GM12878 (cell line): ENCODE results near the gene TOR1A. TPM values are rescaled to one million over a fixed set of nuclear protein-coding genes. Genes with fewer than 3 reads are reported as not detected.
A peak's percentile ranks its signal among the peaks of the same experiment; 100 is the strongest.

Experiments
- ATAC-seq: fragments of 200-7000 bp; cut with Tn5 transposase; 3 replicates; pipeline ENCODE4 v1.9.1; 2020; ENCODE audit warnings: mild to moderate bottlenecking, moderate library complexity
- BruUV-seq: library from RNA; stranded (reverse); fragments of 400-500 nt; replicated peaks from 2 replicates; lab custom pipeline; 2021; lab: Mats Ljungman, UMichigan
- CTCF ChIA-PET: fragments of 300-600 bp; sonication (Branson Sonifier 250); formaldehyde crosslinking; extraction: SDS; loops from one replicate; lab custom pipeline; 2021; ENCODE audit warnings: inconsistent platforms; lab: Yijun Ruan, JAX
- POLR2A ChIA-PET: fragments of 350-600 bp; formaldehyde crosslinking; extraction: SDS; loops from one replicate; lab custom pipeline; 2021; ENCODE audit warnings: inconsistent platforms; lab: Charles Lee
- RAD21 ChIA-PET: fragments of 300-600 bp; sonication (Branson Sonifier 250); formaldehyde crosslinking; loops from one replicate; lab custom pipeline; 2023; ENCODE audit warnings: antibody characterized with exemption; ENCODE audit not compliant: unreplicated experiment; lab: Charles Lee
- SMC1A ChIA-PET: fragments of 300-600 bp; sonication (Branson Sonifier 250); formaldehyde crosslinking; loops from one replicate; lab custom pipeline; 2023; ENCODE audit not compliant: unreplicated experiment, uncharacterized antibody; lab: Charles Lee
- DNase-seq: peaks from one replicate; pipeline ENCODE4 v3.0.0-alpha.2; 2011; ENCODE audit warnings: low read depth, low spot score
- FAIRE-seq: peaks from 3 replicates; lab custom pipeline; 2011; peaks lifted over from hg19 to GRCh38; lab: Jason Lieb, UNC
- H2AFZ ChIP-seq: 2 replicates; pipeline ENCODE4 v1.6.0; 2011; ENCODE audit warnings: low read depth, low read length, control low read depth; ENCODE audit not compliant: control insufficient read depth
- H3K27ac ChIP-seq: 2 replicates; pipeline ENCODE4 v1.5.1; 2011; ENCODE audit warnings: control low read depth; ENCODE audit not compliant: control insufficient read depth, insufficient read depth
- H3K27me3 ChIP-seq, 2 experiments: replicated peaks in 1 of 2; 2 replicates each; pipeline versions ENCODE4 v1.6.0 to v1.6.1; 2011; ENCODE audit warnings: low read length in 1 of 2; ENCODE audit not compliant: control insufficient read depth in 2 of 2, insufficient read depth in 2 of 2
- H3K36me3 ChIP-seq, 2 experiments: 2 replicates each; pipeline ENCODE4 v1.5.1; 2011; ENCODE audit warnings: low read length in 1 of 2; ENCODE audit not compliant: control insufficient read depth in 2 of 2, insufficient read depth in 2 of 2
- H3K4me1 ChIP-seq: 2 replicates; pipeline ENCODE4 v1.6.1; 2011; ENCODE audit warnings: mild to moderate bottlenecking, low read length, moderate library complexity, mixed read lengths; ENCODE audit not compliant: control insufficient read depth, insufficient read depth
- H3K4me2 ChIP-seq: 2 replicates; pipeline ENCODE4 v1.6.0; 2011; ENCODE audit warnings: control low read depth; ENCODE audit not compliant: control insufficient read depth, insufficient read depth
- H3K4me3 ChIP-seq: fragments of 200-600 bp; sonication (generic); 2 replicates; pipeline ENCODE4 v1.5.1; 2016
- H3K79me2 ChIP-seq: 2 replicates; pipeline ENCODE4 v1.6.0; 2011; ENCODE audit warnings: low read length; ENCODE audit not compliant: control insufficient read depth, insufficient read depth
- H3K9ac ChIP-seq: 2 replicates; pipeline ENCODE4 v1.8.0; 2011; ENCODE audit warnings: low read length, control low read depth, mixed read lengths; ENCODE audit not compliant: control insufficient read depth, insufficient read depth
- H3K9me3 ChIP-seq: replicated peaks from 3 replicates; pipeline ENCODE4 v1.5.1; 2011; ENCODE audit warnings: mild to moderate bottlenecking, low read length; ENCODE audit not compliant: control insufficient read depth, insufficient read depth
- H4K20me1 ChIP-seq: 2 replicates; pipeline ENCODE4 v1.6.0; 2011; ENCODE audit not compliant: control insufficient read depth, insufficient read depth
- ATF7 ChIP-seq: fragments of 450-650 bp; IDR thresholded peaks from 2 replicates; pipeline ENCODE4 v1.6.1; 2016; ENCODE audit warnings: low read depth, mild to moderate bottlenecking
- IKZF1 ChIP-seq: fragments of 450-650 bp; conservative IDR thresholded peaks from 2 replicates; pipeline ENCODE4 v1.6.1; 2017; ENCODE audit warnings: antibody characterized with exemption, mild to moderate bottlenecking
- RUNX3 ChIP-seq: IDR thresholded peaks from 2 replicates; pipeline ENCODE4 v1.6.1; 2012; ENCODE audit warnings: low read length, inconsistent platforms
- SREBF2 ChIP-seq: IDR thresholded peaks from 2 replicates; pipeline ENCODE4 v1.6.1; 2012; ENCODE audit warnings: mild to moderate bottlenecking, low read length
- ZNF207 ChIP-seq: fragments of 450-650 bp; IDR thresholded peaks from 2 replicates; pipeline ENCODE4 v1.6.1; 2014; ENCODE audit warnings: antibody characterized with exemption, mild to moderate bottlenecking, borderline replicate concordance
- WGBS: methylation state at CpG from one replicate; pipeline ENCODE4 v1.1.6; 2016; ENCODE audit warnings: low lambda C conversion rate; ENCODE audit not compliant: insufficient replicate concordance, insufficient coverage; ENCODE audit errors: missing lambda C conversion rate; 5-methylcytosine and 5-hydroxymethylcytosine counted together
- in situ Hi-C: fragments of 300-500 bp; cut with MboI; formaldehyde crosslinking; loops from 9 replicates; pipeline ENCODE4 v1.14.3; 2018; ENCODE audit warnings: mixed read lengths
- intact Hi-C: fragments of 100-400 bp; cut with micrococcal nuclease; formaldehyde crosslinking; loops from one replicate; pipeline ENCODE4 v1.14.2; 2022; ENCODE audit not compliant: unreplicated experiment
- polyA plus RNA-seq, 11 experiments: library from polyadenylated mRNA; depleted of rRNA in 4 of 11; unstranded in 6 of 11; stranded (reverse) in 5 of 11; fragments of >200 nt; fragmentation: Nextera tagmentation in 4 of 11; fragmentation: Illumina TruSeq in 1 of 11; extraction: Ambion mirVana in 4 of 11; extraction: Trizol in 1 of 11; gene quantifications; 1 replicate in 1 of 11; 2 replicates in 10 of 11; pipeline versions ENCODE4 v1.2.1 to v1.2.3, GENCODE V29; 2011 to 2016; ENCODE audit warnings: inconsistent platforms in 2 of 11, missing spikeins in 2 of 11, low read depth in 1 of 11
- total RNA-seq, 4 experiments: library from RNA; depleted of rRNA in 3 of 4; stranded (reverse); fragments of >200 nt in 3 of 4; fragmentation: Illumina TruSeq in 1 of 4; extraction: Trizol in 1 of 4; gene quantifications; 2 replicates each; pipeline versions ENCODE4 v1.2.1 to v1.2.3, GENCODE V29; 2013 to 2021

TOR1A gene
- total and polyA plus RNA-seq, 10 of the 15 experiments (the other 5 are each of a cell fraction or from before 2014, with no cell fraction given) = 3.2 to 60.8 (median 38.6) TPM

GRCh38 chr9:129777769-129778130, 46.2 kb downstream of the TOR1A start:
- H3K9me3 ChIP-seq = no peaks in the 10 kb centered on the region
- DNase-seq = no peak
- intact Hi-C loops = no loop called here
- no peaks in the 10 kb centered on the region for H3K4me1 ChIP-seq
- H2AFZ ChIP-seq = no peak overlapping the region
- H3K79me2 ChIP-seq = no peaks in the 10 kb centered on the region
- no peak overlapping the region for H3K4me2 ChIP-seq
- CTCF ChIA-PET = interaction anchor here (1.0 kb wide), 2 partner anchors 19 to 41 kb away, joined by 3 read pairs; no protein-coding TSS in a partner anchor
- no peak for FAIRE-seq
- H4K20me1 ChIP-seq = no peaks in the 10 kb centered on the region
- no peaks in the 10 kb centered on the region for H3K36me3 ChIP-seq
- no peak overlapping the region for H3K4me3 ChIP-seq
- H3K9ac ChIP-seq = no peak overlapping the region
- 13% methylated on average over 11 of the region's 11 CpGs for WGBS
- H3K27ac ChIP-seq = no peak overlapping the region
- RAD21 ChIA-PET = interaction anchor here (0.6 to 0.7 kb wide), 2 partner anchors 40 to 48 kb away, joined by 3 read pairs; no protein-coding TSS in a partner anchor
- no peak for ATAC-seq
- no peaks in the 10 kb centered on the region; a peak in 1 of 4 replicates for H3K27me3 ChIP-seq
- no peak for TF ChIP-seq ZNF207
- in situ Hi-C loops = no loop called here
- BruUV-seq = no TSS peak
- POLR2A ChIA-PET = no interaction called here
- SMC1A ChIA-PET = no interaction called here

DNA sequence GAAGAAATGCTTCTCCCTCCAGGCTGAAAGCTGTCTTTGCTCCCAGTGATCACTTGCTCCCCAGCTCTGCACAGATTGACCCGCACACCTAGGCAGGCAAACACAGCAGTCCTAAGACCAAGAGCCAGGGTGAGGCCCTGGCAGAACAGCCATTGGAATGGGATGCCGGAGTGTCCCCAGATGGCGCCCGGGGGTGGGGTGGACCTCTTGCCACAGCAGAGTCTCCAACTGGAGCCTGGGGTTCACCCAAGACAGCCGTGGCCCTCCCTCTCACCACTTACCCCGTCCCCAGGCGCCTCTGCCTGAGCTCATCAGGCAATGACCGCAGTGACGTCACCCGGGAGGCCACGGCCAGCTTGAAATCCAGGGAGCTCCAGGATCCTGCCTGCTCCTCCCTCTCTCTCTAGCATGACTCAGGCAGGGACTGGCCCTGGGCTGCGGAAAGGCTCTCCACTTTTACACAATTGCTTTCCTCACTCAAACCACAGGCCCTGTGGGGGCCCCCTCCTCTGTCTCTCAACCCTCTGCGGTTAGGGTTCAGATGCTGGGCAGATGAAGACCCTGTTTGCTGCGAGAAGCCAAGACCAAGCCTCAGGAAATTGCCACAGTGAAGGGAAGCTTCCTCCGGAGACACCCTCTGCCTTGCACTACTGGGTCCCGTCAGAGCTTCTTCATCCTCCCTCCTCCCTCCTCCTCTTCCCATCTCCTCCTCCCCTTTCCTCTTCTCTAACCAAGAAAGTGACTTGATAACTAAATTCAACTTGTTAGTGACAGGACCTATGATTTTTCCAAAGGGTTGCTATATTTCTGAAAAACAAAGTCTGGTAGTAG, 46.8 kb downstream of the TOR1A start:
- FAIRE-seq (no peak), ATAC-seq (peak; percentile 63), DNase-seq (no peak)
- Histone ChIP-seq H3K27ac (no peak overlapping the region), H3K27me3 (no peaks in the 10 kb centered on the region; a peak in 1 of 4 replicates), H3K4me2 (no peak overlapping the region), H3K4me3 (no peak overlapping the region), H3K79me2 (no peaks in the 10 kb centered on the region), H2AFZ (no peak overlapping the region), H3K9me3 (no peaks in the 10 kb centered on the region), H3K9ac (no peak overlapping the region), H3K4me1 (no peaks in the 10 kb centered on the region), H3K36me3 (no peaks in the 10 kb centered on the region), H4K20me1 (no peaks in the 10 kb centered on the region)
- ChIA-PET CTCF (interaction anchor here (0.6 to 1.0 kb wide), 4 partner anchors 18 to 1236 kb away, joined by 3 to 4 read pairs (median 3); no protein-coding TSS in a partner anchor), POLR2A (interaction anchor here (0.6 kb wide), 1 partner anchor 435 kb away, joined by 3 read pairs; no protein-coding TSS in a partner anchor), RAD21 (interaction anchor here (0.5 to 0.7 kb wide), 3 partner anchors 40 to 269 kb away, joined by 3 read pairs; no protein-coding TSS in a partner anchor), SMC1A (no interaction called here)
- peak; percentile 55; the same call in 1 of the 2 replicates for TF ChIP-seq ATF7
- TF ChIP-seq RUNX3 = peak; percentile 18; the same call in 1 of the 2 replicates
- TF ChIP-seq IKZF1 = 0 out of 2 replicates have a peak, but pooled peaks have one; percentile 26
- TF ChIP-seq SREBF2 = no peak
- in situ Hi-C loops (no loop called here), intact Hi-C loops (no loop called here)
- no TSS peak for BruUV-seq
- 13% methylated on average over 16 of the region's 16 CpGs for WGBS
